ENCODE measurements around the gene KDR. TPM values are rescaled to one million over a fixed set of nuclear protein-coding genes. Genes with fewer than 3 reads are reported as not detected.

Gene KDR
- total RNA-seq, 3 donors from 2014 or later (not counting 1 experiment from before 2014, with no cell fraction given) = 0.07 to 0.08 TPM; not detected in 1

DNA sequence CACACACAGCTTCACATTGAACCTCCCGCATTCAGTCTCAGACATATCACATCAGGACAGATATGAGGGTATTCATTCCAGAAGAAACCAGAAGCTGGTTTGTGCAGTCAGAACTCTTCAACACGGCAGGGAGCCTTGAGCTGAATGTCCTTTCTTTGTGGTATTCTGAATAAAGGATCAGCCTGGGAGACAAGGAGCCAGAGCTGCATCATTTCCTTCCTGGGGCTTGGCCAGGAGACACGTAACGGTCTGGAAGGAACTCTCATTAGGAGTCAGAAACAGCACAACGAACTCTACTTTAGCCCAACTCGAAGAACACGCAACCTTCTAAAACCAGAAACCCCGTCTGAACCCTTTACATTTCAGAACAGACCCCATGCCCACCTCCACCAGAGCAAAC lies 46.4 kb downstream of the KDR start:
- no peaks in the 10 kb centered on the region for H3K36me3 Mint-ChIP-seq
- H3K4me1 Mint-ChIP-seq = peaks cover 6 to 7% of the 10 kb centered on the region in 2 donors

DNA sequence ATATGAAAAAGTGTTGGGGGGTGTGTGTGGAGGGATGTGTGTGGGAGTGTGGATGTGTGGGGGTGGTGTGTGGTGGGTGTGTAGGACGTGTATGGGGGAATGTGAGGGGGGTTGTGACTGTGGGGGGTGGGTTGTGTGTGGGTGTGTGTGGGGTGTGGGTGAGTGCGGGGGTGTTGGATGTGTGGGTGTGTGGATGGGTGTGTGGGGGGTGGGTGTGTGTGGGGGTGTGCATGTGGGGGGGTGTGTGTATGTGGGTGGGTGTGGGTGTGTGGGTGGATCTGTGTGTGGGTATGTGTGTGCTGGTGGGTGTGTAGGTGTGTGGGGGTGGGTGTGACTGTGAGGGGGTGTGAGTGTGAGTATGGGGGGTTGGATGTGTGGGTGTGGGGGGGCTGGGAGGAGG lies 47.8 kb downstream of the KDR start:
- H3K9me3 Mint-ChIP-seq = no peaks in the 10 kb centered on the region
- H3K27me3 ChIP-seq (ENCODE audit: control insufficient read depth, insufficient read depth, low read length) = no peaks in the 10 kb centered on the region
- H3K9me3 ChIP-seq (ENCODE audit: control insufficient read depth, insufficient read depth, low read length) = no peaks in the 10 kb centered on the region
- DNase-seq (no peak), ATAC-seq (no peak)
- no peaks in the 10 kb centered on the region for H3K36me3 Mint-ChIP-seq
- H3K4me1 ChIP-seq (ENCODE audit: control insufficient read depth, insufficient read depth, low read length) = no peaks in the 10 kb centered on the region
- H3K4me3 ChIP-seq (ENCODE audit: low read length) = no peak overlapping the region
- 58% methylated on average over 2 of the region's 2 CpGs for WGBS (ENCODE audit: insufficient coverage)
- H3K4me3 Mint-ChIP-seq = no peak overlapping the region
- H3K27me3 Mint-ChIP-seq (ENCODE audit: low read depth in 2 of 2) = peaks cover 0 to 8% of the 10 kb centered on the region in 2 donors
- TF ChIP-seq, protein P1, sequence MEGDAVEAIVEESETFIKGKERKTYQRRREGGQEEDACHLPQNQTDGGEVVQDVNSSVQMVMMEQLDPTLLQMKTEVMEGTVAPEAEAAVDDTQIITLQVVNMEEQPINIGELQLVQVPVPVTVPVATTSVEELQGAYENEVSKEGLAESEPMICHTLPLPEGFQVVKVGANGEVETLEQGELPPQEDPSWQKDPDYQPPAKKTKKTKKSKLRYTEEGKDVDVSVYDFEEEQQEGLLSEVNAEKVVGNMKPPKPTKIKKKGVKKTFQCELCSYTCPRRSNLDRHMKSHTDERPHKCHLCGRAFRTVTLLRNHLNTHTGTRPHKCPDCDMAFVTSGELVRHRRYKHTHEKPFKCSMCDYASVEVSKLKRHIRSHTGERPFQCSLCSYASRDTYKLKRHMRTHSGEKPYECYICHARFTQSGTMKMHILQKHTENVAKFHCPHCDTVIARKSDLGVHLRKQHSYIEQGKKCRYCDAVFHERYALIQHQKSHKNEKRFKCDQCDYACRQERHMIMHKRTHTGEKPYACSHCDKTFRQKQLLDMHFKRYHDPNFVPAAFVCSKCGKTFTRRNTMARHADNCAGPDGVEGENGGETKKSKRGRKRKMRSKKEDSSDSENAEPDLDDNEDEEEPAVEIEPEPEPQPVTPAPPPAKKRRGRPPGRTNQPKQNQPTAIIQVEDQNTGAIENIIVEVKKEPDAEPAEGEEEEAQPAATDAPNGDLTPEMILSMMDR (IDR thresholded peaks at IDR 0.05) = no peak
- no peak overlapping the region for H3K27ac ChIP-seq (ENCODE audit: low read length)
- no peaks in the 10 kb centered on the region for H3K36me3 ChIP-seq (ENCODE audit: control insufficient read depth, insufficient read depth, low read length)
- no peak overlapping the region for H3K27ac Mint-ChIP-seq
- intact Hi-C loops (cut with micrococcal nuclease) = no loop called here
- peaks cover 6 to 7% of the 10 kb centered on the region in 2 donors for H3K4me1 Mint-ChIP-seq

More for the DNA sequence above, 46.4 kb downstream of the KDR start:
- Histone ChIP-seq H3K9me3 (ENCODE audit: control insufficient read depth, insufficient read depth, low read length) (no peaks in the 10 kb centered on the region), H3K27me3 (ENCODE audit: control insufficient read depth, insufficient read depth, low read length) (no peaks in the 10 kb centered on the region), H3K36me3 (ENCODE audit: control insufficient read depth, insufficient read depth, low read length) (no peaks in the 10 kb centered on the region), H3K4me1 (ENCODE audit: control insufficient read depth, insufficient read depth, low read length) (no peaks in the 10 kb centered on the region), H3K4me3 (ENCODE audit: low read length) (no peak overlapping the region), H3K27ac (ENCODE audit: low read length) (no peak overlapping the region)
- Mint-ChIP-seq H3K27me3 (ENCODE audit: low read depth in 2 of 2) (peaks cover 0 to 8% of the 10 kb centered on the region in 2 donors), H3K9me3 (no peaks in the 10 kb centered on the region), H3K27ac (no peak overlapping the region), H3K4me3 (no peak overlapping the region)
- intact Hi-C loops (cut with micrococcal nuclease) = no loop called here
- TF ChIP-seq, protein P1 (IDR thresholded peaks at IDR 0.05) = no peak
- 71% methylated on average over 8 of the region's 8 CpGs for WGBS (ENCODE audit: insufficient coverage)
- DNase-seq (no peak), ATAC-seq (no peak)

DNA sequence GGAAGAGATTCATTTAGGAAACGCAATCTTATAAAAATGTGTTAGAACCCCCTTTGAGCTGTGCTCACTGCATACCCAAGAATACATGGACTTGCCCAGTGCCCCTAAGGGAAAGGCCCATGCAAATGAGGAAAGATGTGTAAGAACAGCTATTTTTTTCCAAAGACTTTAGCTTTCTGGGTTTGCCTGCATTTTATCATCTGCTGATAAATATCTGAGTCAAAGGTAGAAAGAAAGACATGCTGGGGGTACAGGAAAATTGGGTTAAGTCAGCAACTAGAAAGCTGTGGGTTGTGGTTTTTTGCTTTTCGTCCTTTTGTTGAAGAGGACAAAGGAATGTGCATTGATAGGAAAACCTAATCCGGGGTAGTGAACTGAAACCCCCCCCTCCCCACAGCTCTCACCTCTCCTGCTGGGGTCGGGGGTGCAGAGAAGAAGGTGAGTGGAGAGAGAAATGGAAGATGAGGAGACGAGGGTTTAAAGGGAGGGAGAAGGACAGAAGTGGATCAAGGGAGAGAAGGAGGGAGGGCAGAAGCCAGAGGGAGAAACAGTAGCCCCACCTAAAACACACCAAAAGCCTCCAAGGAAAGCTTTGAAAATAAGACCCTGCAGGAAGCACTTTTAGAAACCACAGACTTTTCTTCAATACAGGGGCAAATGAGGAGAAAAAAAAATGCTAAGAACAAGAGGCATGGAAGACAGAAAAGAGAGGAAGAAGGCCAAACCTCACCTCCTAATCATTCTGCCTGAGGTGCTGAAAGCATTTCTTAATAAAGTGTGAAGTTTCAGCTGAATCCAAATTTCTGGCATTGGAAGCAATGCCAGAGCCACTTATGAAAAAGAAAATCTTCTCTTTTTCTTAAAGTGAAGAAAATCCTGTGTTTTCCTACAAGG lies 49.3 kb downstream of the KDR start:
- ATAC-seq = no peak
- H3K4me1 Mint-ChIP-seq = peaks cover 6 to 7% of the 10 kb centered on the region in 2 donors
- no peak overlapping the region for H3K27ac Mint-ChIP-seq

More for the DNA sequence above, 49.3 kb downstream of the KDR start:
- no peak for DNase-seq
- no peaks in the 10 kb centered on the region for H3K4me1 ChIP-seq (ENCODE audit: control insufficient read depth, insufficient read depth, low read length)
- no peaks in the 10 kb centered on the region for H3K36me3 Mint-ChIP-seq
- H3K27ac ChIP-seq (ENCODE audit: low read length) = no peak overlapping the region
- no peaks in the 10 kb centered on the region for H3K9me3 Mint-ChIP-seq
- WGBS (ENCODE audit: insufficient coverage) = 30% methylated on average over 3 of the region's 5 CpGs
- peaks cover 0 to 8% of the 10 kb centered on the region in 2 donors for H3K27me3 Mint-ChIP-seq (ENCODE audit: low read depth in 2 of 2)
- H3K4me3 ChIP-seq (ENCODE audit: low read length) = no peak overlapping the region
- no peaks in the 10 kb centered on the region for H3K27me3 ChIP-seq (ENCODE audit: control insufficient read depth, insufficient read depth, low read length)
- no peaks in the 10 kb centered on the region for H3K36me3 ChIP-seq (ENCODE audit: control insufficient read depth, insufficient read depth, low read length)
- H3K4me3 Mint-ChIP-seq = no peak overlapping the region
- H3K9me3 ChIP-seq (ENCODE audit: control insufficient read depth, insufficient read depth, low read length) = no peaks in the 10 kb centered on the region
- TF ChIP-seq, protein P1 (IDR thresholded peaks at IDR 0.05) = no peak
- intact Hi-C loops (cut with micrococcal nuclease) = no loop called here

Data from natural killer cell (primary cell).